ENCODE measurements around the gene PARD3. TPM values are rescaled to one million over a fixed set of nuclear protein-coding genes. Genes with fewer than 3 reads are reported as not detected.

Gene PARD3
- total RNA-seq, 1 donor from 2014 or later: 58.7 TPM

- Histone ChIP-seq H3K27me3 (peaks cover 8% of the 10 kb centered on the region), H2AFZ (replicated peaks) (no peak overlapping the region), H4K20me1 (ENCODE audit: low read depth) (peaks cover 37% of the 10 kb centered on the region), H3K4me2 (no peak overlapping the region), H3K36me3 (no peaks in the 10 kb centered on the region), H3F3A (ENCODE audit: low read depth) (peaks cover 3% of the 10 kb centered on the region), H3K79me2 (ENCODE audit: low read depth) (peaks cover 5% of the 10 kb centered on the region), H3K9me3 (ENCODE audit: low read depth) (no peaks in the 10 kb centered on the region), H3K4me1 (peaks cover 9% of the 10 kb centered on the region), H3K27ac (no peak overlapping the region), H3K4me3 (no peak overlapping the region), H3K9ac (no peak overlapping the region)
- Mint-ChIP-seq H3K36me3 (peaks cover under 1% of the 10 kb centered on the region), H3K27ac (no peak overlapping the region), H3K9me3 (no peaks in the 10 kb centered on the region), H3K4me1 (peaks cover 52% of the 10 kb centered on the region), H3K4me3 (no peak overlapping the region), H3K27me3 (ENCODE audit: insufficient read depth, low read depth) (peaks cover 7% of the 10 kb centered on the region)
- TF ChIP-seq EZH2 (IDR thresholded peaks at IDR 0.05) (no peak), EZH2phosphoT487 (IDR thresholded peaks at IDR 0.05) (no peak)
- TF ChIP-seq, protein P1, sequence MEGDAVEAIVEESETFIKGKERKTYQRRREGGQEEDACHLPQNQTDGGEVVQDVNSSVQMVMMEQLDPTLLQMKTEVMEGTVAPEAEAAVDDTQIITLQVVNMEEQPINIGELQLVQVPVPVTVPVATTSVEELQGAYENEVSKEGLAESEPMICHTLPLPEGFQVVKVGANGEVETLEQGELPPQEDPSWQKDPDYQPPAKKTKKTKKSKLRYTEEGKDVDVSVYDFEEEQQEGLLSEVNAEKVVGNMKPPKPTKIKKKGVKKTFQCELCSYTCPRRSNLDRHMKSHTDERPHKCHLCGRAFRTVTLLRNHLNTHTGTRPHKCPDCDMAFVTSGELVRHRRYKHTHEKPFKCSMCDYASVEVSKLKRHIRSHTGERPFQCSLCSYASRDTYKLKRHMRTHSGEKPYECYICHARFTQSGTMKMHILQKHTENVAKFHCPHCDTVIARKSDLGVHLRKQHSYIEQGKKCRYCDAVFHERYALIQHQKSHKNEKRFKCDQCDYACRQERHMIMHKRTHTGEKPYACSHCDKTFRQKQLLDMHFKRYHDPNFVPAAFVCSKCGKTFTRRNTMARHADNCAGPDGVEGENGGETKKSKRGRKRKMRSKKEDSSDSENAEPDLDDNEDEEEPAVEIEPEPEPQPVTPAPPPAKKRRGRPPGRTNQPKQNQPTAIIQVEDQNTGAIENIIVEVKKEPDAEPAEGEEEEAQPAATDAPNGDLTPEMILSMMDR (IDR thresholded peaks at IDR 0.05): no peak
- DNase-seq (ENCODE audit: low spot score): no peak
Observed at GRCh38 chr10:34426041-34426440, 389.1 kb downstream of the PARD3 start.

DNA sequence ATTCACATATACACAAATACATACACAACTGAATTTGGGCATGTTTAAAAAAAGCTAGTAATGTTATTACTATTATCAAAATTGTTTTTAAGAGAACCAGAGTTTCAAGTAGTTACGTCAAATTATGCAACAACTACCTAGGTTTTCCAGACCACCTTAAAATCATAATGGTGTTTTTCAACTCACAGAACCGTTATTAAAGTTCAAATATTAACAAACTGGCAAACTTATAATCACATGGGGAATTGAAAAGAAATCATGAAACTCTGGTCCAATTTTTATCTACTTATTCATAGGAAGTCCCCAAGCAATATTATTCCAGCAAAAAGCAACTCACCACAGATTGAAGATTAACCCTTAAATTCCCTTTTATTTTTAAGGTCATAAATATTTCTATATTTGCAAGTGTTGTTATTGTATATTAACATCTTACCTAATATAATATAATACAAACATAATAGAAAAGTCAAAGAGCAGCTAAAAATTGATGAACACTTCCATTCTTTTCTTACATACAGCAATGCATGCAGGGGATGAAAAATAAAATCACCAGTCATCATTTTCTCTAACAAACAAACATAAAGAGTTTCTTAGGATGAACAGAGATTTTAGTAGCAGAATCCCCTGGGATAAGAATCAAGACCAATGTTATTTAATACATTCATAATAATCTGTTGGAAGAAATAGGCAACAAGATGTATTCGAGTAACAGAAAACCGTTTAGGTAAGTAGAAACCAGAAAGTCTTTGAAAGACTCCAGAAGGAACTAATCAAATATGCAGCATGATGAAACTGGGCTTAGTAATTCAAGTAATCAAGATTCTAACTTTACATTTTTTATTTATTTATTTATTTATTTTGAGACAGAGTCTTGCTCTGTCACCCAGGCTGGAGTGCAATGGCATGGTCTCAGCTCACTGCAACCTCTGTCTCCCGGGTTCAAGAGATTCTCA is 391.1 kb downstream of the PARD3 start:
- Mint-ChIP-seq H3K27me3 (ENCODE audit: insufficient read depth, low read depth) (peaks cover 4% of the 10 kb centered on the region), H3K27ac (no peak overlapping the region), H3K9me3 (no peaks in the 10 kb centered on the region), H3K4me3 (no peak overlapping the region), H3K36me3 (no peaks in the 10 kb centered on the region), H3K4me1 (peaks cover 56% of the 10 kb centered on the region)
- Histone ChIP-seq H3K27ac (no peak overlapping the region), H3K9me3 (ENCODE audit: low read depth) (no peaks in the 10 kb centered on the region), H3F3A (ENCODE audit: low read depth) (peaks cover 3% of the 10 kb centered on the region), H3K9ac (no peak overlapping the region), H4K20me1 (ENCODE audit: low read depth) (peaks cover 37% of the 10 kb centered on the region), H3K4me3 (no peak overlapping the region), H3K4me2 (no peak overlapping the region), H2AFZ (replicated peaks) (no peak overlapping the region), H3K36me3 (no peaks in the 10 kb centered on the region), H3K4me1 (peaks cover 9% of the 10 kb centered on the region), H3K27me3 (peaks cover 8% of the 10 kb centered on the region), H3K79me2 (ENCODE audit: low read depth) (no peaks in the 10 kb centered on the region)
- no peak for DNase-seq (ENCODE audit: low spot score)
- TF ChIP-seq, protein P1 (IDR thresholded peaks at IDR 0.05): no peak
- TF ChIP-seq EZH2 (IDR thresholded peaks at IDR 0.05) (no peak), EZH2phosphoT487 (IDR thresholded peaks at IDR 0.05) (no peak)

DNA sequence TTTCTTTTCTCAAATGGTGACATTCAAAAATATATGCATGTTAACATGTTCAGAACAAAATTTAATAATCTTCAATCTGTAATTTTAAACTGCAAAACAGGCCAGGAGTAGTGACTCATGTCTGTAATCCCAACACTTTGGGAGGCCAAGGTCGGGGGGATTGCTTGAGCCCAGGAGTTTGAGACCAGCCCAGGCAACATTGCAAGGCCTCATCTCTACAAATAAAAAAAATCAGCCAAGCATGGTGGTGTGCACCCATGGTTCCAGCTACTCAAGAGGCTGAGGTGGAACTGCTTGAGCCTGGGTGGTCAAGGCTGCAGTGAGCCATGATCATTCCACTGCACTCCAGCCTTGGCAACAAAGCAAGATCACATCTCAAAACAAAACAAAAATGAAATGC is 394.3 kb downstream of the PARD3 start:
- no peak overlapping the region for H3K27ac Mint-ChIP-seq
- H3K9me3 Mint-ChIP-seq: no peaks in the 10 kb centered on the region
- Histone ChIP-seq H3K36me3 (no peaks in the 10 kb centered on the region), H3K27me3 (no peaks in the 10 kb centered on the region), H4K20me1 (ENCODE audit: low read depth) (peaks cover 8% of the 10 kb centered on the region), H3K9ac (no peak overlapping the region), H3K4me3 (no peak overlapping the region), H3K27ac (no peak overlapping the region), H3K79me2 (ENCODE audit: low read depth) (no peaks in the 10 kb centered on the region), H3K9me3 (ENCODE audit: low read depth) (no peaks in the 10 kb centered on the region), H2AFZ (replicated peaks) (no peak overlapping the region), H3K4me2 (no peak overlapping the region), H3F3A (ENCODE audit: low read depth) (no peaks in the 10 kb centered on the region), H3K4me1 (no peaks in the 10 kb centered on the region)
- peaks cover 31% of the 10 kb centered on the region for H3K4me1 Mint-ChIP-seq
- no peak for DNase-seq (ENCODE audit: low spot score)
- H3K4me3 Mint-ChIP-seq: no peak overlapping the region
- no peaks in the 10 kb centered on the region for H3K36me3 Mint-ChIP-seq
- TF ChIP-seq, protein P1 (IDR thresholded peaks at IDR 0.05): no peak
- TF ChIP-seq EZH2 (IDR thresholded peaks at IDR 0.05): no peak
- TF ChIP-seq EZH2phosphoT487 (IDR thresholded peaks at IDR 0.05): no peak
- H3K27me3 Mint-ChIP-seq (ENCODE audit: insufficient read depth, low read depth): no peaks in the 10 kb centered on the region

Data from neural progenitor cell (in vitro differentiated cells).